ENCODE results near the gene CA5B.
"Not testable (repeated sequence)": the region's sequence is repeated elsewhere in the genome, so short reads cannot be mapped to it uniquely, and the experiment has no call there.

Gene CA5B

GRCh38 chrX:15822922-15823321, 84.9 kb downstream of the CA5B start:
- H3K36me3 ChIP-seq (ENCODE audit: insufficient read depth, low read length), result peaks cover 50% of the 10 kb centered on the region
- H3K9me3 ChIP-seq (ENCODE audit: low read length), result no peaks in the 10 kb centered on the region
- no peak overlapping the region for H3K4me2 ChIP-seq (ENCODE audit: low read length)
- no peaks in the 10 kb centered on the region for H4K20me1 ChIP-seq (ENCODE audit: insufficient read depth, low read length)
- no peaks in the 10 kb centered on the region for H3K9me2 ChIP-seq (ENCODE audit: low read depth, low read length)
- H3K27ac ChIP-seq (ENCODE audit: low read depth, low read length, poor library complexity, severe bottlenecking), result no peak overlapping the region
- no peak overlapping the region for H2AFZ ChIP-seq (ENCODE audit: low read length)
- no peaks in the 10 kb centered on the region for H3K27me3 ChIP-seq (ENCODE audit: insufficient read depth, low read length)
- TF ChIP-seq CTCF (IDR thresholded peaks at IDR 0.05; ENCODE audit: low read length), result no peak
- TF ChIP-seq EZH2 (IDR thresholded peaks at IDR 0.05; ENCODE audit: borderline replicate concordance, low read length), result no peak
- no peaks in the 10 kb centered on the region for H3F3A ChIP-seq (ENCODE audit: insufficient read depth, low read length)
- no peaks in the 10 kb centered on the region for H3K4me1 ChIP-seq (ENCODE audit: insufficient read depth, low read length, severe bottlenecking)
- no peak overlapping the region for H3K9ac ChIP-seq (ENCODE audit: low read length)
- no peaks in the 10 kb centered on the region for H3K79me2 ChIP-seq (ENCODE audit: insufficient read depth, low read length)
- H3K4me3 ChIP-seq (ENCODE audit: low read depth, low read length, poor library complexity, severe bottlenecking), result no peak overlapping the region

- Histone ChIP-seq H3K27me3 (ENCODE audit: insufficient read depth, low read length) (no peaks in the 10 kb centered on the region), H3K79me2 (ENCODE audit: insufficient read depth, low read length) (no peaks in the 10 kb centered on the region), H3K9me2 (ENCODE audit: low read depth, low read length) (no peaks in the 10 kb centered on the region), H3F3A (ENCODE audit: insufficient read depth, low read length) (no peaks in the 10 kb centered on the region), H3K27ac (ENCODE audit: low read depth, low read length, poor library complexity, severe bottlenecking) (no peak overlapping the region), H3K4me2 (ENCODE audit: low read length) (no peak overlapping the region), H2AFZ (ENCODE audit: low read length) (no peak overlapping the region), H3K9me3 (ENCODE audit: low read length) (no peaks in the 10 kb centered on the region), H3K9ac (ENCODE audit: low read length) (no peak overlapping the region), H3K36me3 (ENCODE audit: insufficient read depth, low read length) (peaks cover 37% of the 10 kb centered on the region), H4K20me1 (ENCODE audit: insufficient read depth, low read length) (no peaks in the 10 kb centered on the region), H3K4me1 (ENCODE audit: insufficient read depth, low read length, severe bottlenecking) (no peaks in the 10 kb centered on the region), H3K4me3 (ENCODE audit: low read depth, low read length, poor library complexity, severe bottlenecking) (no peak overlapping the region)
- TF ChIP-seq CTCF (IDR thresholded peaks at IDR 0.05; ENCODE audit: low read length), result no peak
- no peak for TF ChIP-seq EZH2 (IDR thresholded peaks at IDR 0.05; ENCODE audit: borderline replicate concordance, low read length)
These were observed 87.9 kb downstream of the CA5B start for GRCh38 chrX:15825936-15826335.

GRCh38 chrX:15829217-15829616, 91.1 kb downstream of the CA5B start:
- Histone ChIP-seq H2AFZ (ENCODE audit: low read length) (no peak overlapping the region), H4K20me1 (ENCODE audit: insufficient read depth, low read length) (no peaks in the 10 kb centered on the region), H3K36me3 (ENCODE audit: insufficient read depth, low read length) (peaks cover 22% of the 10 kb centered on the region), H3K9ac (ENCODE audit: low read length) (no peak overlapping the region), H3K9me3 (ENCODE audit: low read length) (no peaks in the 10 kb centered on the region), H3K27ac (ENCODE audit: low read depth, low read length, poor library complexity, severe bottlenecking) (no peak overlapping the region), H3K4me1 (ENCODE audit: insufficient read depth, low read length, severe bottlenecking) (no peaks in the 10 kb centered on the region), H3K4me3 (ENCODE audit: low read depth, low read length, poor library complexity, severe bottlenecking) (no peak overlapping the region), H3F3A (ENCODE audit: insufficient read depth, low read length) (no peaks in the 10 kb centered on the region), H3K79me2 (ENCODE audit: insufficient read depth, low read length) (no peaks in the 10 kb centered on the region), H3K27me3 (ENCODE audit: insufficient read depth, low read length) (no peaks in the 10 kb centered on the region), H3K4me2 (ENCODE audit: low read length) (no peak overlapping the region), H3K9me2 (ENCODE audit: low read depth, low read length) (no peaks in the 10 kb centered on the region)
- TF ChIP-seq EZH2 (IDR thresholded peaks at IDR 0.05; ENCODE audit: borderline replicate concordance, low read length), result no peak
- TF ChIP-seq CTCF (IDR thresholded peaks at IDR 0.05; ENCODE audit: low read length), result no peak

GRCh38 chrX:15831347-15831746, 93.3 kb downstream of the CA5B start:
- H3F3A ChIP-seq (ENCODE audit: insufficient read depth, low read length); H4K20me1 ChIP-seq (ENCODE audit: insufficient read depth, low read length); H3K9me2 ChIP-seq (ENCODE audit: low read depth, low read length); H3K9me3 ChIP-seq (ENCODE audit: low read length); H3K27me3 ChIP-seq (ENCODE audit: insufficient read depth, low read length); H2AFZ ChIP-seq (ENCODE audit: low read length); H3K79me2 ChIP-seq (ENCODE audit: insufficient read depth, low read length); H3K4me1 ChIP-seq (ENCODE audit: insufficient read depth, low read length, severe bottlenecking); H3K4me3 ChIP-seq (ENCODE audit: low read depth, low read length, poor library complexity, severe bottlenecking); H3K4me2 ChIP-seq (ENCODE audit: low read length); H3K9ac ChIP-seq (ENCODE audit: low read length); H3K27ac ChIP-seq (ENCODE audit: low read depth, low read length, poor library complexity, severe bottlenecking): not testable (repeated sequence)
- H3K36me3 ChIP-seq (ENCODE audit: insufficient read depth, low read length), result peaks cover 15% of the 10 kb centered on the region

Data from OCI-LY1 (cell line).